HG03354 (cell line): ENCODE results near the gene DYNLT1.
"Not testable (repeated sequence)": the region's sequence is repeated elsewhere in the genome, so short reads cannot be mapped to it uniquely, and the experiment has no call there.

Experiments
- ATAC-seq: cut with Tn5 transposase; IDR thresholded peaks from one replicate; pipeline ENCODE4 v1.9.1; 2021; ENCODE audit warnings: mild to moderate bottlenecking; ENCODE audit not compliant: unreplicated experiment, poor library complexity, severe bottlenecking

The DYNLT1 gene

GRCh38 chr6:158644231-158645063 lies at the start of gene DYNLT1:
DYNLT1 (minus strand) TSS chr6:158644743; CDS start chr6:158644708, 35 bp downstream.
- peak; percentile 64 for ATAC-seq

GRCh38 chr6:158688860-158689259 lies 44.3 kb upstream of the DYNLT1 start:
- ATAC-seq = no peak

GRCh38 chr6:158687506-158687905 lies 43.0 kb upstream of the DYNLT1 start:
- ATAC-seq = no peak

- peak; percentile 95 for ATAC-seq
Observed at GRCh38 chr6:158686791-158687381, 42.3 kb upstream of the DYNLT1 start.

- ATAC-seq = no peak
Observed at GRCh38 chr6:158686311-158686710, 41.8 kb upstream of the DYNLT1 start.

GRCh38 chr6:158684745-158685324 lies 40.3 kb upstream of the DYNLT1 start:
- no peak for ATAC-seq

- ATAC-seq = no peak
Observed at GRCh38 chr6:158684311-158684710, 39.8 kb upstream of the DYNLT1 start.

- no peak for ATAC-seq
Observed at GRCh38 chr6:158680481-158680880, 35.9 kb upstream of the DYNLT1 start.

GRCh38 chr6:158680015-158680414 lies 35.5 kb upstream of the DYNLT1 start:
- no peak for ATAC-seq

GRCh38 chr6:158677906-158678578 lies 33.5 kb upstream of the DYNLT1 start:
- ATAC-seq = no peak

GRCh38 chr6:158677094-158677493 lies 32.6 kb upstream of the DYNLT1 start:
- not testable (repeated sequence) for ATAC-seq

- ATAC-seq = no peak
Observed at GRCh38 chr6:158674342-158675131, 30.0 kb upstream of the DYNLT1 start.

- ATAC-seq = no peak
Observed at GRCh38 chr6:158672726-158673125, 28.2 kb upstream of the DYNLT1 start.

- not testable (repeated sequence) for ATAC-seq
Observed at GRCh38 chr6:158672119-158672518, 27.6 kb upstream of the DYNLT1 start.

GRCh38 chr6:158669145-158670035 lies 24.8 kb upstream of the DYNLT1 start:
- ATAC-seq = no peak

- no peak for ATAC-seq
Observed at GRCh38 chr6:158668707-158669103, 24.2 kb upstream of the DYNLT1 start.

- ATAC-seq = no peak
Observed at GRCh38 chr6:158667360-158667981, 22.9 kb upstream of the DYNLT1 start.

- no peak for ATAC-seq
Observed at GRCh38 chr6:158666628-158667359, 22.3 kb upstream of the DYNLT1 start.
